Measurements from ENCODE around the gene GLS2.

DNA sequence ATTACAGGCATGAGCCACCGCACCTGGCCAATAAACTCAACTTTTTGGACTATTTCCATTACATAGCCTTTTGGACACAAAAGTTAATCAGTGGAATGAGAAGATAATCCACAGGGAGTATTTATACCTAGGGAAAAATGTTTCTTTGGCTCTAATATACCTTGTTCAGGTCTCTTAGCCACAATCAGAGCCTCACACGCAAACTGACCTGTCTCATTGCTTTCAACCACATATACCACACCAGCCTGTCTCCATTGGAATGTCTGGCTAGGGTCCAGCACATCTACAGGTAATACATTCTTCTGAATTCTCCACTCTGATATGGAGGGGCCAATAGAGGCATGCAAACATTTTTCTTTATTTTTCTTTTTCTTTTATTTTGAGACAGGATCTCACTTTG is 29.9 kb upstream of the GLS2 start:
- TF ChIP-seq, protein P1, sequence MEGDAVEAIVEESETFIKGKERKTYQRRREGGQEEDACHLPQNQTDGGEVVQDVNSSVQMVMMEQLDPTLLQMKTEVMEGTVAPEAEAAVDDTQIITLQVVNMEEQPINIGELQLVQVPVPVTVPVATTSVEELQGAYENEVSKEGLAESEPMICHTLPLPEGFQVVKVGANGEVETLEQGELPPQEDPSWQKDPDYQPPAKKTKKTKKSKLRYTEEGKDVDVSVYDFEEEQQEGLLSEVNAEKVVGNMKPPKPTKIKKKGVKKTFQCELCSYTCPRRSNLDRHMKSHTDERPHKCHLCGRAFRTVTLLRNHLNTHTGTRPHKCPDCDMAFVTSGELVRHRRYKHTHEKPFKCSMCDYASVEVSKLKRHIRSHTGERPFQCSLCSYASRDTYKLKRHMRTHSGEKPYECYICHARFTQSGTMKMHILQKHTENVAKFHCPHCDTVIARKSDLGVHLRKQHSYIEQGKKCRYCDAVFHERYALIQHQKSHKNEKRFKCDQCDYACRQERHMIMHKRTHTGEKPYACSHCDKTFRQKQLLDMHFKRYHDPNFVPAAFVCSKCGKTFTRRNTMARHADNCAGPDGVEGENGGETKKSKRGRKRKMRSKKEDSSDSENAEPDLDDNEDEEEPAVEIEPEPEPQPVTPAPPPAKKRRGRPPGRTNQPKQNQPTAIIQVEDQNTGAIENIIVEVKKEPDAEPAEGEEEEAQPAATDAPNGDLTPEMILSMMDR (IDR thresholded peaks at IDR 0.05; ENCODE audit: low read depth, low read length), result no peak
- TF ChIP-seq EZH2phosphoT487 (IDR thresholded peaks at IDR 0.05; ENCODE audit: low read depth), result no peak

Data from OCI-LY3 (cell line).